Measurements from ENCODE around the gene NKTR.
"Not testable (repeated sequence)": the region's sequence is repeated elsewhere in the genome, so short reads cannot be mapped to it uniquely, and the experiment has no call there.

Gene NKTR

GRCh38 chr3:42600111-42600957, at the start of gene NKTR:
Gene NKTR, plus strand, starts transcription at chr3:42600686. Its CDS starts 321 bp downstream, at chr3:42601007.
- DNase-seq (ENCODE audit: low spot score) = peak; percentile 100

- no peak for DNase-seq (ENCODE audit: low spot score)
Measured at GRCh38 chr3:42552830-42553229, 47.7 kb upstream of the NKTR start.

- DNase-seq (ENCODE audit: low spot score) = peak; percentile 75
Measured at GRCh38 chr3:42556089-42556632, 44.3 kb upstream of the NKTR start.

GRCh38 chr3:42556817-42557216, 43.7 kb upstream of the NKTR start:
- DNase-seq (ENCODE audit: low spot score) = not testable (repeated sequence)

- peak; percentile 53 for DNase-seq (ENCODE audit: low spot score)
Measured at GRCh38 chr3:42557854-42558253, 42.6 kb upstream of the NKTR start.

- DNase-seq (ENCODE audit: low spot score) = no peak
Measured at GRCh38 chr3:42562047-42562907, 38.2 kb upstream of the NKTR start.

GRCh38 chr3:42569593-42570142, 30.8 kb upstream of the NKTR start:
- DNase-seq (ENCODE audit: low spot score) = no peak

- peak; percentile 30 for DNase-seq (ENCODE audit: low spot score)
Measured at GRCh38 chr3:42572278-42572677, 28.2 kb upstream of the NKTR start.

GRCh38 chr3:42575137-42575741, 25.2 kb upstream of the NKTR start:
- DNase-seq (ENCODE audit: low spot score) = no peak

GRCh38 chr3:42578054-42578453, 22.4 kb upstream of the NKTR start:
- no peak for DNase-seq (ENCODE audit: low spot score)

GRCh38 chr3:42579346-42579745, 21.1 kb upstream of the NKTR start:
- not testable (repeated sequence) for DNase-seq (ENCODE audit: low spot score)

GRCh38 chr3:42581400-42581708, 19.1 kb upstream of the NKTR start:
- DNase-seq (ENCODE audit: low spot score) = no peak

GRCh38 chr3:42581709-42582473, 18.6 kb upstream of the NKTR start, which contains the start of gene SEC22C:
Gene SEC22C, minus strand, starts transcription at chr3:42581967. Its CDS starts 12,921 bp downstream, at chr3:42569046.
- peak; percentile 96 for DNase-seq (ENCODE audit: low spot score)

GRCh38 chr3:42582474-42583070, 17.9 kb upstream of the NKTR start:
- DNase-seq (ENCODE audit: low spot score) = no peak

- DNase-seq (ENCODE audit: low spot score) = no peak
Measured at GRCh38 chr3:42588625-42589024, 11.9 kb upstream of the NKTR start.

- DNase-seq (ENCODE audit: low spot score) = no peak
Measured at GRCh38 chr3:42589382-42590109, 10.9 kb upstream of the NKTR start.

GRCh38 chr3:42590989-42591756, 9.3 kb upstream of the NKTR start:
- no peak for DNase-seq (ENCODE audit: low spot score)

- no peak for DNase-seq (ENCODE audit: low spot score)
Measured at GRCh38 chr3:42591811-42592210, 8.7 kb upstream of the NKTR start.

- DNase-seq (ENCODE audit: low spot score) = no peak
Measured at GRCh38 chr3:42593635-42594034, 6.9 kb upstream of the NKTR start.
